BJ (cell line): Measurements from ENCODE around the gene VPS16. TPM values are rescaled to one million over a fixed set of nuclear protein-coding genes. Genes with fewer than 3 reads are reported as not detected.
A peak's percentile ranks its signal among the peaks of the same experiment; 100 is the strongest.

ENCODE experiments used
- CTCF ChIA-PET: fragments of 350-600 bp; formaldehyde crosslinking; extraction: SDS; loops from one replicate; lab custom pipeline; 2021; ENCODE audit warnings: antibody characterized with exemption, inconsistent platforms; lab: Yijun Ruan, JAX
- POLR2A ChIA-PET: fragments of 300-600 bp; sonication (Branson Sonifier 250); formaldehyde crosslinking; extraction: SDS; loops from one replicate; lab custom pipeline; 2021; ENCODE audit warnings: antibody characterized with exemption; lab: Charles Lee
- DNase-seq: peaks from one replicate; pipeline ENCODE4 v3.0.0-alpha.2; 2011; ENCODE audit warnings: low read depth
- H3K27me3 ChIP-seq: 2 replicates; pipeline ENCODE4 v1.6.0; 2011; ENCODE audit warnings: low read length; ENCODE audit not compliant: control insufficient read depth, insufficient read depth
- H3K36me3 ChIP-seq: 2 replicates; pipeline ENCODE4 v1.5.1; 2011; ENCODE audit warnings: low read length; ENCODE audit not compliant: control insufficient read depth, insufficient read depth
- H3K4me3 ChIP-seq: 2 replicates; pipeline ENCODE4 v1.5.1; 2011; ENCODE audit warnings: low read depth, mild to moderate bottlenecking, control low read depth, low read length
- polyA minus RNA-seq: library from RNA; depleted of rRNA, polyadenylated mRNA; stranded (reverse); fragments of >200 nt; gene quantifications from 2 replicates; pipeline ENCODE4 v1.2.3, GENCODE V29; 2011; rRNA and poly(A)+ RNA removed
- polyA plus RNA-seq: library from polyadenylated mRNA; depleted of rRNA; stranded (reverse); fragments of >200 nt; gene quantifications from 2 replicates; pipeline ENCODE4 v1.2.3, GENCODE V29; 2011; rRNA removed
- TF ChIP-seq, protein P1 (sequence below): IDR thresholded peaks from 2 replicates; pipeline ENCODE4 v1.5.1; 2011; ENCODE audit warnings: low read depth, mild to moderate bottlenecking, control low read depth, inconsistent platforms, low read length, moderate library complexity; ENCODE audit not compliant: insufficient read depth

The VPS16 gene
- polyA plus RNA-seq (33.5 and 46.8 TPM in 2 replicates), polyA minus RNA-seq (27.0 and 45.6 TPM in 2 replicates)

DNA sequence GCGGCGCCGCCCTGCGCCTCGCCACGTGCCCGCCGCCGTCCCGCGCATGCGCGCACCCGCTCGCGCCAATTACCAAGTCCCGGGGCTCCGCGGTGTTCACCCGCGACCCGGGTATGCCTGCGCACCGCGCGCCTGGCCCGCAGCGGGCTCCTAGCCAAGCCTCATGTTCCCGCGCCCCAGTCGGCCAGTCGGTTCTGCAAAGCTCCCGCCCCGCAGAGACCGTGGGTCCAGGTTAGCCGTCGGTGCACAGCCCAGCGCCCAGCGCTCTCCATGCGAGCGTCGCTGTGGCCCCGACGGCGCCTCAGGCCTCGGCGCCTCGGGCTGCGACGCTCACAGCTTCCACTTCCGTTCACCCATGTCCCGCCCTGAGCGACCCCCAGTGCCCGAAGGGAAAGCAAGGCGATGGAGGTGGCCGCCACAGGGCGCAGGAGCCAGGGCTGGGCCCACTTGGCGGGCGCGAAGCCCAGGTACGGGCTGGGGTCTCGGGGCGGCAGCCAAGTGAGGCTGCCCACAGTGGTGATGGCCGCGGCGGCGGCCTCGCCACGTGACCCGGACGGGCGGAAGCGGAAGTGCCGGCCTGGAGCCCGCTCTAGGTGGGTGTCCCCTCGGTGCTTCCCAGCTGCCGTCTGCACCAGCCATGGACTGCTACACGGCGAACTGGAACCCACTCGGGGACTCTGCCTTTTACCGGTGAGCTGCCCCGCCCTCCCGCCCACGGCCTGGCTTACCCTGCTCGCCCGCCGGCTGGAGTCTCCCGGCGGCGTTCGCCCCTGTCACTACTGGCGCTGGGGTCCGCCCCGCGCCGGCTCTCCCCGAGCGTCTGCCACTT is at the start of gene VPS16, which contains the start of gene PCED1A:
Gene VPS16 (plus strand): TSS at position 608 of the 829 bp plus-strand sequence. CDS start 30 bp downstream, at position 638.
Gene PCED1A (minus strand): TSS at position 518 of the 829 bp plus-strand sequence. CDS start 743 bp downstream, outside the sequence.
- peak; percentile 24 for DNase-seq
- Histone ChIP-seq H3K4me3 (peak within 1 kb of the TSS; percentile 89), H3K27me3 (no peaks in the 10 kb centered on the region), H3K36me3 (peaks cover 9% of the 10 kb centered on the region)
- TF ChIP-seq, protein P1, sequence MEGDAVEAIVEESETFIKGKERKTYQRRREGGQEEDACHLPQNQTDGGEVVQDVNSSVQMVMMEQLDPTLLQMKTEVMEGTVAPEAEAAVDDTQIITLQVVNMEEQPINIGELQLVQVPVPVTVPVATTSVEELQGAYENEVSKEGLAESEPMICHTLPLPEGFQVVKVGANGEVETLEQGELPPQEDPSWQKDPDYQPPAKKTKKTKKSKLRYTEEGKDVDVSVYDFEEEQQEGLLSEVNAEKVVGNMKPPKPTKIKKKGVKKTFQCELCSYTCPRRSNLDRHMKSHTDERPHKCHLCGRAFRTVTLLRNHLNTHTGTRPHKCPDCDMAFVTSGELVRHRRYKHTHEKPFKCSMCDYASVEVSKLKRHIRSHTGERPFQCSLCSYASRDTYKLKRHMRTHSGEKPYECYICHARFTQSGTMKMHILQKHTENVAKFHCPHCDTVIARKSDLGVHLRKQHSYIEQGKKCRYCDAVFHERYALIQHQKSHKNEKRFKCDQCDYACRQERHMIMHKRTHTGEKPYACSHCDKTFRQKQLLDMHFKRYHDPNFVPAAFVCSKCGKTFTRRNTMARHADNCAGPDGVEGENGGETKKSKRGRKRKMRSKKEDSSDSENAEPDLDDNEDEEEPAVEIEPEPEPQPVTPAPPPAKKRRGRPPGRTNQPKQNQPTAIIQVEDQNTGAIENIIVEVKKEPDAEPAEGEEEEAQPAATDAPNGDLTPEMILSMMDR, result no peak
- ChIA-PET POLR2A (interaction anchor here (1.3 kb wide), 1 partner anchor 8 kb away, joined by 3 read pairs; no protein-coding TSS in a partner anchor), CTCF (interaction anchor here (0.8 to 4.3 kb wide), 5 partner anchors 10 to 89 kb away, joined by 3 to 26 read pairs (median 3); no protein-coding TSS in a partner anchor)

DNA sequence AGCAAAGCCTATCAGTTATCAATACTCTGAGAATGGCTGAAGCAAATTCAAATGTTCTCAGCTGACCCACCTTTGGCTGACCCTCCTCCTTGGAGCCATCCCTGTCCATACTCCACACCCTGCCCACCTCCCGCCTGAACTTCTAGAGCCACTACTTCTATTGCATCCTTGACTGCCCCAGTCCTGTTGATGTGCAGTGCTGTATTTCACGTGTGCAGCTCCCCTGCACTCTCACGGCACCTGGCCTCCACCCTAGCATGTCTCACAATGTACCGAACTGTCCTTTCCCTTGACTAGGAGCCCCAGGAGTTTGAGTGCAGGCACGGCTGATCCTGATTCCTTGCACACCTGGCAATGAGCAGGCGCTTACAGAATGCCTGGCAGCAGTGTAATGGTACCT is 47.1 kb upstream of the VPS16 start:
- DNase-seq, result no peak
- ChIA-PET POLR2A (no interaction called here), CTCF (no interaction called here)
- Histone ChIP-seq H3K27me3 (peaks cover 6% of the 10 kb centered on the region; the same call in 1 of the 2 replicates), H3K36me3 (no peaks in the 10 kb centered on the region), H3K4me3 (no peak overlapping the region)
- TF ChIP-seq, protein P1, result no peak

DNA sequence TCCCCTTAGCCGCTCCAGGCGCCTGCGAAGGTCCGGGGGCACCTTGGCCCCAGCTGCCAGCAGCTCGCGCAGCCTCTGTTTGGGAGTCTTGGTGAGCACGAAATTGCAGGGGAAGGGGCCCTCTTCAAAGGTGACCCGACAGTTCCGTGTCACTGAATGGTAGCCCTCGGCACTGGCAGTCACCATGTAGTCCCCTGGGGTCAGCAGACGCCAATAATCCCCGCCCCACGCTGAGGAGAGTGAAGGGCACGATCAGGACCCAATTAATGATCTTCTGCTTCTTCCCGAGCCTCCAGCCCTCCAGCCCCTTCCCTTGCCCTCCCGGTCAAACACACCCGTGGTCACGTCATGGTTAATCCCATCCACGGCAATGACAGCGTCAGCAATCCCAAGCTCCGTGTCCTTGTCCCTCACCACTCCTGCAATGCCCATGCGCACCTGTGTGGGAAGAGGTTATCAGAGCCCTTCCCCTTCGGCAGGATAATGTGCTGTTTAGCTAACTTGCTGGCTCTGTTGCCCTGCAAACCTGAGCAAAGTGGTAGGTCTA is 46.3 kb upstream of the VPS16 start:
- no peak for DNase-seq
- Histone ChIP-seq H3K36me3 (no peaks in the 10 kb centered on the region), H3K4me3 (no peak overlapping the region), H3K27me3 (peaks cover 10% of the 10 kb centered on the region; the same call in 1 of the 2 replicates)
- ChIA-PET CTCF (interaction anchor here (0.5 to 1.5 kb wide), 2 partner anchors 58 to 120 kb away, joined by 3 to 6 read pairs; no protein-coding TSS in a partner anchor), POLR2A (no interaction called here)
- TF ChIP-seq, protein P1, result no peak

DNA sequence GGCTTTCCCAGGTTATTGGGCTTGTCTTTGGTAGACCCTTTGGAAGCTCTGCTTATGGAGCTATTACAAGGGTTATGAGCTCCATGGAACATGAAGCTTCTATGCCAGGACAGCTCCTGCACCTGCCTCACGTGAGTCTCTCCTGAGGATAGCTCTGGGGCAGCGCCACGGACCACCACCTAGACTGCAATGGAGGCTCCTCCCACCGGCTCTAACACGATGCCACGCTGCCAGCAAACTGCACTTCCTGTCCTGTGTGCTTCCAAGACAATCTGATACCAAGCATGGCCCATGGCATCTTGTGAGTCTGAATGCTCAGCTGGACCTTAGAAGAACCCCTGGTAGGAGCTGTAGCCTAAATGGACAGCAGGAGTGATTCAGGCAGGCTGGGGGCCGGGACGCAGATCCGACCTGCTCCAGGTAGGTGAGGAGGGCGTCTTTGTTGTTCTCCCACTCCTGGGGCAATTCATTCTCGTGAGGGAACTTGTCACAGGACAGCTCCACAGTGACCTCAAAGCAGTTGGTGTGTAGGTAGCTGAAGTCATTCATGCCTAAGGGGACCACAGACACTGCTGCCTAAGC is 45.6 kb upstream of the VPS16 start:
- no peak for DNase-seq
- ChIA-PET CTCF (interaction anchor here (1.5 kb wide), 1 partner anchor 57 kb away, joined by 6 read pairs; no protein-coding TSS in a partner anchor), POLR2A (no interaction called here)
- H3K27me3 ChIP-seq, result peaks cover 15% of the 10 kb centered on the region
- no peak overlapping the region for H3K4me3 ChIP-seq
- TF ChIP-seq, protein P1, result no peak
- no peaks in the 10 kb centered on the region for H3K36me3 ChIP-seq

DNA sequence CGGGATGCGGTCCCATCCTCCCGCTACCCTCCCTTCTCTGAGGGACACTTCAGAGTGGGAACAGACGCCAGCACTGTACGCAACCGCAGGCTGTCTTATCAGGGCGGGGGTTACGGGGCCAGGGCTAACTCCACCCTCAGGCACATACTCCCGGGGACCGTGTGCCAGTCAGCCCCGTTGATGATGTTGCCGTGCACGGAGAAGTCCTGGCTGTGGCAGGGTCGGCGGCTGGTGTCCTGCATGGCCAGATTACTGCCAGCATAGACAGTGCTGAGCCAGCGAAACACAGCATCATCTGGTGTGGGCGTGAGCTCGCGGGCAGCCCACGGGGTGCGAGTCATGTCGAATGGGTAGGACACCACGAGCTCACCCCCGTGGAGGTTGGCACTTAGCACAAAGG is 45.1 kb upstream of the VPS16 start:
- Histone ChIP-seq H3K36me3 (no peaks in the 10 kb centered on the region), H3K27me3 (peaks cover 17% of the 10 kb centered on the region), H3K4me3 (no peak overlapping the region)
- ChIA-PET CTCF (interaction anchor here (1.5 kb wide), 1 partner anchor 56 kb away, joined by 6 read pairs; no protein-coding TSS in a partner anchor), POLR2A (no interaction called here)
- TF ChIP-seq, protein P1, result no peak
- DNase-seq, result no peak
